ENCODE data around the gene DDI2. TPM values are rescaled to one million over a fixed set of nuclear protein-coding genes. Genes with fewer than 3 reads are reported as not detected.

The DDI2 gene
- total and polyA plus RNA-seq, 9 of the 15 experiments (the other 6 are each of a cell fraction or from before 2014, with no cell fraction given), result 6.5 to 48.4 (median 21.2) TPM

DNA sequence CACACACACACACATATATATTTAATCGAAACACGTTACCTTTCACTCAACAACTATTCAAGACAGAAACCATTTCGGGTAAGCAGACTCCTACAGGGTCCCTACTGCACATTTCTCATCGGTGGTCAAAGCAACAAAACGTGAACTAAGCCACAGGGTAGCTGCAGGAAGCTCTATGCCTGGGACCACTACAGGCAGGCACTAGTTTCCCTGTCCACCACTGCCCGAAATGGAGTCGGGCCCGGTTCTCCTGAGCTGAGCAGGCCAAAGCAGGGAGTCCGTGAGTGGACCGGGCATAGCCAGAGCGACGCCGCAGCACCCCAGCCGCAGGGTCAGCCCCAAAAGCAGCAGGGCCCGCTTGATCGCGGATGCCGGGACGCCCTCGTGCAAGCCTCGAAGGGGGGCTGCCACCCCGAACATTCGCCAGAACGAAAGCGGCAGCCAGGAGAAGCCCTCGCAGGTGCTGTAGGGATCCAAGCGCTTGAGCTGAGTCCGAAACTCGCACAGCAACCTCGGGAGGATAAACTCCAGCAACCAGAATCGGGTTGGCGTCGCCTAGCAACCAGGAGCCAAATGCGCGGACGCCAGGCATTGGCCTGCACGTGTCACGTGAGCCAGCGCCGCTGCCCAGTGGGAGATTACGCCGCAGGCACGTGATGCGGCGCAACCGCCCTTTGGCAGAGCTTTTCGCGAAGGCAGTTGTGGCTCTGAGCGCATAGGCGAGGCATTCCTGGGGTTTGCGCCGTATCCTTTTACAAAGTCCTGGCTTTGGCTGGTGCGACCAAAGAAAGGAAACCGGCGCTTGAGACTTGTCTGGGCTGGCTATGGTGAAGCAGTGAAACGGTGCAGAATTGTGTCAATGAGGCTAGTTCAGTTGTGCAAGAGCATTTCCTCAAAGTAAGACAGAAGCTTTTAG is 13.9 kb upstream of the DDI2 start (continued):
- TF ChIP-seq PKNOX1 (IDR thresholded peaks at IDR 0.05), result no peak
- no peak for TF ChIP-seq HDGF (IDR thresholded peaks at IDR 0.05)
- no peak for TF ChIP-seq ZSCAN29 (IDR thresholded peaks at IDR 0.05)
- TF ChIP-seq KHSRP (IDR thresholded peaks at IDR 0.05), result no peak
- TF ChIP-seq RBM25 (IDR thresholded peaks at IDR 0.05; ENCODE audit: low read depth, low read length, severe bottlenecking), result peak; percentile 41
- no peak; the same call in 1 of the 2 replicates for TF ChIP-seq CBFB (CRISPR knock-in tag; IDR thresholded peaks at IDR 0.05)
- peak; percentile 96 for TF ChIP-seq TOE1 (IDR thresholded peaks at IDR 0.05; ENCODE audit: borderline replicate concordance)
- TF ChIP-seq TOE1 (CRISPR knock-in tag; IDR thresholded peaks at IDR 0.05; ENCODE audit: borderline replicate concordance, low read depth), result no peak
- TF ChIP-seq ILK (tag; IDR thresholded peaks at IDR 0.05; ENCODE audit: borderline replicate concordance, low read depth), result no peak
- TF ChIP-seq BHLHE40 (IDR thresholded peaks at IDR 0.05; ENCODE audit: low read length), result peak; percentile 96
- peak; percentile 95 for TF ChIP-seq MAX (CRISPR knock-in tag; IDR thresholded peaks at IDR 0.05)
- TF ChIP-seq C11orf30 (IDR thresholded peaks at IDR 0.05; ENCODE audit: low read depth), result no peak
- no peak for TF ChIP-seq ZBTB34 (CRISPR knock-in tag; IDR thresholded peaks at IDR 0.05)
- peak; percentile 48 for TF ChIP-seq RBBP5 (IDR thresholded peaks at IDR 0.05; ENCODE audit: borderline replicate concordance, insufficient read depth, low read length, poor library complexity, severe bottlenecking)
- TF ChIP-seq, protein P1, sequence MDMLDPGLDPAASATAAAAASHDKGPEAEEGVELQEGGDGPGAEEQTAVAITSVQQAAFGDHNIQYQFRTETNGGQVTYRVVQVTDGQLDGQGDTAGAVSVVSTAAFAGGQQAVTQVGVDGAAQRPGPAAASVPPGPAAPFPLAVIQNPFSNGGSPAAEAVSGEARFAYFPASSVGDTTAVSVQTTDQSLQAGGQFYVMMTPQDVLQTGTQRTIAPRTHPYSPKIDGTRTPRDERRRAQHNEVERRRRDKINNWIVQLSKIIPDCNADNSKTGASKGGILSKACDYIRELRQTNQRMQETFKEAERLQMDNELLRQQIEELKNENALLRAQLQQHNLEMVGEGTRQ (CRISPR knock-in tag; IDR thresholded peaks at IDR 0.05), result peak; percentile 99
- TF ChIP-seq RNF219 (CRISPR knock-in tag; IDR thresholded peaks at IDR 0.05), result no peak
- TF ChIP-seq, protein P2, sequence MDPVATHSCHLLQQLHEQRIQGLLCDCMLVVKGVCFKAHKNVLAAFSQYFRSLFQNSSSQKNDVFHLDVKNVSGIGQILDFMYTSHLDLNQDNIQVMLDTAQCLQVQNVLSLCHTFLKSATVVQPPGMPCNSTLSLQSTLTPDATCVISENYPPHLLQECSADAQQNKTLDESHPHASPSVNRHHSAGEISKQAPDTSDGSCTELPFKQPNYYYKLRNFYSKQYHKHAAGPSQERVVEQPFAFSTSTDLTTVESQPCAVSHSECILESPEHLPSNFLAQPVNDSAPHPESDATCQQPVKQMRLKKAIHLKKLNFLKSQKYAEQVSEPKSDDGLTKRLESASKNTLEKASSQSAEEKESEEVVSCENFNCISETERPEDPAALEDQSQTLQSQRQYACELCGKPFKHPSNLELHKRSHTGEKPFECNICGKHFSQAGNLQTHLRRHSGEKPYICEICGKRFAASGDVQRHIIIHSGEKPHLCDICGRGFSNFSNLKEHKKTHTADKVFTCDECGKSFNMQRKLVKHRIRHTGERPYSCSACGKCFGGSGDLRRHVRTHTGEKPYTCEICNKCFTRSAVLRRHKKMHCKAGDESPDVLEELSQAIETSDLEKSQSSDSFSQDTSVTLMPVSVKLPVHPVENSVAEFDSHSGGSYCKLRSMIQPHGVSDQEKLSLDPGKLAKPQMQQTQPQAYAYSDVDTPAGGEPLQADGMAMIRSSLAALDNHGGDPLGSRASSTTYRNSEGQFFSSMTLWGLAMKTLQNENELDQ (CRISPR knock-in tag; IDR thresholded peaks at IDR 0.05; ENCODE audit: borderline replicate concordance), result no peak
- no peak for TF ChIP-seq TRIM28 (IDR thresholded peaks at IDR 0.05)
- TF ChIP-seq CC2D1A (IDR thresholded peaks at IDR 0.05), result no peak
- peak; percentile 42; the same call in 1 of the 2 replicates for TF ChIP-seq MBD2 (IDR thresholded peaks at IDR 0.05; ENCODE audit: borderline replicate concordance, low read depth)
